Heart right ventricle (tissue), 16 donors: ENCODE results near the gene STAT4. TPM values are rescaled to one million over a fixed set of nuclear protein-coding genes. Genes with fewer than 3 reads are reported as not detected.

Experiments used
- ATAC-seq, 8 donors: fragments of 200-7000 bp; cut with Tn5 transposase; one replicate each; pipeline ENCODE4 v1.9.1; 2020; ENCODE audit warnings: mild to moderate bottlenecking in 8 of 8, moderate library complexity in 8 of 8, moderate number of reproducible peaks in 1 of 8
- DNase-seq, 2 donors: peaks; one replicate each; pipeline ENCODE4 v3.0.0-alpha.2; 2020
- H3K27ac ChIP-seq, 10 donors: fragments of 200-600 bp; sonication (generic) in 2 of 10; one replicate each; pipeline versions ENCODE4 v1.5.0 to v1.8.0; 2020 to 2022; ENCODE audit warnings: mild to moderate bottlenecking in 3 of 10
- H3K27me3 ChIP-seq, 7 donors: fragments of 200-600 bp; one replicate each; pipeline ENCODE4 v1.8.0; 2021 to 2022; ENCODE audit warnings: mild to moderate bottlenecking in 2 of 7
- H3K36me3 ChIP-seq, 9 donors: fragments of 200-600 bp; sonication (generic) in 1 of 9; one replicate each; pipeline versions ENCODE4 v1.5.0 to v1.8.0; 2020 to 2022; ENCODE audit warnings: mild to moderate bottlenecking in 2 of 9
- H3K4me1 ChIP-seq, 9 donors: fragments of 200-600 bp; sonication (generic) in 1 of 9; one replicate each; pipeline versions ENCODE4 v1.5.0 to v1.8.0; 2020 to 2022; ENCODE audit warnings: mild to moderate bottlenecking in 4 of 9
- H3K4me3 ChIP-seq, 10 donors: fragments of 200-600 bp; sonication (generic) in 2 of 10; one replicate each; pipeline versions ENCODE4 v1.5.0 to v1.8.0; 2020 to 2022; ENCODE audit warnings: mild to moderate bottlenecking in 7 of 10, moderate library complexity in 2 of 10
- H3K9me3 ChIP-seq, 11 donors: fragments of 200-600 bp in 10 of 11; sonication (generic) in 2 of 11; one replicate each; pipeline versions ENCODE4 v1.5.0 to v1.8.0; 2013 to 2022; ENCODE audit warnings: mild to moderate bottlenecking in 2 of 11, control low read depth in 1 of 11, moderate library complexity in 1 of 11
- WGBS, 2 donors: extraction: QIAGEN DNeasy Blood & Tissue Kit; methylation state at CpG; one replicate each; pipeline ENCODE4 v1.1.7; 2013; ENCODE audit warnings: inconsistent platforms in 1 of 2; 5-methylcytosine and 5-hydroxymethylcytosine counted together
- intact Hi-C, 10 donors: fragments of 100-400 bp; cut with DNase I; formaldehyde crosslinking; loops; one replicate each; pipeline versions ENCODE4 v1.11.1 to v1.14.2; 2022
- long read RNA-seq, 3 donors: library from polyadenylated mRNA; unstranded; transcript quantifications; one replicate each; pipeline ENCODE4 v2.0.0, GENCODE V29; 2020 to 2021
- polyA plus RNA-seq, 2 donors: library from polyadenylated mRNA; stranded (reverse); fragments of 200-250 nt; gene quantifications; one replicate each; pipeline ENCODE4 v1.2.3, GENCODE V29; 2013
- total RNA-seq, 10 donors: library from RNA; stranded (reverse); fragmentation: NEBNext Ultra II Directional in 3 of 10; extraction: Animal tissue kit (Norgen Biotek cat#: 25700) in 3 of 10; gene quantifications; one replicate each; pipeline versions ENCODE4 v1.2.1 to v1.2.4, GENCODE V29; 2021 to 2023
- TF ChIP-seq, protein P1 (sequence below), 9 donors: fragments of 200-600 bp; sonication (generic) in 2 of 9; IDR thresholded peaks; one replicate each; pipeline versions ENCODE4 v1.5.0 to v1.8.0; 2021 to 2022; ENCODE audit warnings: antibody characterized with exemption in 9 of 9, mild to moderate bottlenecking in 5 of 9, moderate library complexity in 1 of 9
- donor health status: Arrhythmogenic right ventricular cardiomyopathy.
- donor health status: ischemic (EF 13 %, LVEDD 7.1; RV severe dilation, severe dysfunction).
- donor health status: healthy with polysubstance abuse.
- donor health status: DM: no; HTN: yes; CAD: no.
- donor health status: DM: no; HTN: no; CAD: no.
- donor health status: ischemic (EF 25% LVEDD 6.9; RV normal size, moderate dysfunction).
- donor health status: ischemic (EF 25% LVEDD 5.7; RV mildly dilated, moderate dysfunction).
- donor health status: healthy.
- donor health status: DM: yes; HTN: yes; CAD: no.
- donor health status: Ischemic cardiomyopathy.
- donor health status: ischemic (EF 35%, LVEDD 5.7; RV mildly dilated, moderate dysfunction).
- donor health status: nonischemic (EF 11% LVEDD 7.7; RV severe dilation, severe dysfunction).
- donor health status: DM: yes; HTN: yes; CAD: no.
- donor health status: PGD.
- donor health status: ischemic (EF 29% LVEDD 5.4; RV normal size, mild dysfunction).
- donor health status: nonischemic (EF 23%, LVEDD 6.1; RV moderate dilation, normal function).

STAT4 gene
- 1 to 10 TPM in 8 of 10 donors, under 1 TPM in 2; 0.52 to 9.4 (median 2.2) TPM for total RNA-seq
- 1 to 10 TPM in 1 of 2 donors, under 1 TPM in 1; 0.52 to 2.2 TPM for polyA plus RNA-seq
- long read RNA-seq, donor 1, partial matches to known transcripts: 0 of 2 reads
- long read RNA-seq, donor 1, other reads (novel, unspliced or antisense): 2 of 2 reads
- long read RNA-seq, donor 2, partial matches to known transcripts: 1 of 1 reads
- long read RNA-seq, donor 2, other reads (novel, unspliced or antisense): 0 of 1 reads
- long read RNA-seq, donor 3: 0 reads

DNA sequence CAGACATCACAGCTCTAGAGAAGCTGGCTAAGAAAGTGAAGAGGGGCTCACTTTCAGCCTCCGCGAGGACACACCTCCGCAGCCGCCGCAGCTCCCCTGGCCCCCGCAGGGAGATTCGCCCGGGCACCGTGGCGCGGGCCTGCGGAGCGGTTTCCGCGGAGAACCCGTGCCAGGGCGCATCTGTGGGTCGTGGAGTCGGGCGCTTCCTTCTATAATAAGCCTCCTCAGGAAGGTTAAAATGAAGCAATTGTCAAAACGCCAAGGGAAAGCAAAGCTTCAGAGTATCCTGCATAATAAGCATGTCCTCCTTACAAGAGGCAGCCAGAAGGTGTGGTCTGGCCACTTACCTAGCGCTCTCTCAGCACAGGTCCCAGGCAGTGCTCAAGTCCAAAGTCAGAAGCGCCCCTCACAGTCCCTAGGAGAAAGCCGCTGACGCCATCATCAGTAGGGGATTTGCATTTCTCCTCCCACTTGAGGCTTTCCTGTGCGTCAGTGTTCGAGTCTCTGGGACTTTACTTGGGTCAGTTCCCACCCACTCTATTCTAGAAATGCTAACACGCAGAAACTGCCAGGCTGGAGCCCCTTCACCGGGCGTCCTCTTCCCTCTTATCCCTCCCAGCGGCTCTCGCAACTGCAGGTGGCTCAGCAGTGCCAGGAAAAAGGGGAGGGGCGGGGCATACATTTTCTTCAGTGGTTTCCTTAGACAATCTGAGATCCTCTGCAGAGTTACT lies at the start of gene STAT4:
STAT4 (minus strand) TSS at position 395 of the 731 bp plus-strand sequence. CDS start 2,791 bp downstream, outside the sequence.
- Histone ChIP-seq H3K4me1 (peaks cover 0 to 24% (median 4%) of the 10 kb centered on the region in 9 donors), H3K4me3 (peak within 1 kb of the TSS; percentile 37 to 66 (median 53)), H3K36me3 (peaks cover 0 to 16% (median 0%) of the 10 kb centered on the region in 9 donors), H3K27ac (peak within 1 kb of the TSS in 4 of 10 donors; percentile 2 to 84 (median 59)), H3K9me3 (no peaks in the 10 kb centered on the region), H3K27me3 (no peaks in the 10 kb centered on the region)
- DNase-seq (peak; percentile 19 to 29), ATAC-seq (peak in 7 of 8 donors; percentile 57 to 86 (median 80))
- intact Hi-C loops: loop anchor here in 4 of 10 donors (5.0 to 10.0 kb wide), 3 partner anchors 96 to 366 kb away; no protein-coding TSS in a partner anchor
- WGBS, 2 donors: 6% methylated on average over 33 of the region's 33 CpGs
- TF ChIP-seq, protein P1, sequence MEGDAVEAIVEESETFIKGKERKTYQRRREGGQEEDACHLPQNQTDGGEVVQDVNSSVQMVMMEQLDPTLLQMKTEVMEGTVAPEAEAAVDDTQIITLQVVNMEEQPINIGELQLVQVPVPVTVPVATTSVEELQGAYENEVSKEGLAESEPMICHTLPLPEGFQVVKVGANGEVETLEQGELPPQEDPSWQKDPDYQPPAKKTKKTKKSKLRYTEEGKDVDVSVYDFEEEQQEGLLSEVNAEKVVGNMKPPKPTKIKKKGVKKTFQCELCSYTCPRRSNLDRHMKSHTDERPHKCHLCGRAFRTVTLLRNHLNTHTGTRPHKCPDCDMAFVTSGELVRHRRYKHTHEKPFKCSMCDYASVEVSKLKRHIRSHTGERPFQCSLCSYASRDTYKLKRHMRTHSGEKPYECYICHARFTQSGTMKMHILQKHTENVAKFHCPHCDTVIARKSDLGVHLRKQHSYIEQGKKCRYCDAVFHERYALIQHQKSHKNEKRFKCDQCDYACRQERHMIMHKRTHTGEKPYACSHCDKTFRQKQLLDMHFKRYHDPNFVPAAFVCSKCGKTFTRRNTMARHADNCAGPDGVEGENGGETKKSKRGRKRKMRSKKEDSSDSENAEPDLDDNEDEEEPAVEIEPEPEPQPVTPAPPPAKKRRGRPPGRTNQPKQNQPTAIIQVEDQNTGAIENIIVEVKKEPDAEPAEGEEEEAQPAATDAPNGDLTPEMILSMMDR (IDR thresholded peaks at IDR 0.05): no peak

GRCh38 chr2:191199929-191200512 lies 49.2 kb upstream of the STAT4 start:
- WGBS, 2 donors: 96 to 98% methylated on average over 6 of the region's 6 CpGs
- Histone ChIP-seq H3K4me1 (peaks cover 0 to 32% (median 9%) of the 10 kb centered on the region in 9 donors), H3K27ac (no peak overlapping the region), H3K27me3 (no peaks in the 10 kb centered on the region), H3K36me3 (no peaks in the 10 kb centered on the region), H3K9me3 (peaks cover 0 to 6% (median 0%) of the 10 kb centered on the region in 11 donors), H3K4me3 (no peak overlapping the region)
- no peak for DNase-seq
- ATAC-seq: no peak
- TF ChIP-seq, protein P1 (IDR thresholded peaks at IDR 0.05): no peak
- intact Hi-C loops: loop anchor here in 1 of 10 donors (2.0 kb wide), 1 partner anchor 37 kb away; no protein-coding TSS in a partner anchor

GRCh38 chr2:191198271-191198670 lies 47.5 kb upstream of the STAT4 start:
- intact Hi-C loops: no loop called here
- Histone ChIP-seq H3K27me3 (no peaks in the 10 kb centered on the region), H3K36me3 (no peaks in the 10 kb centered on the region), H3K4me1 (peaks cover 0 to 35% (median 9%) of the 10 kb centered on the region in 9 donors), H3K4me3 (no peak overlapping the region), H3K9me3 (peaks cover 0 to 5% (median 0%) of the 10 kb centered on the region in 11 donors), H3K27ac (no peak overlapping the region)
- TF ChIP-seq, protein P1 (IDR thresholded peaks at IDR 0.05): no peak
- DNase-seq (no peak), ATAC-seq (no peak)
- WGBS, 2 donors: 95 to 97% methylated on average over 4 of the region's 4 CpGs

DNA sequence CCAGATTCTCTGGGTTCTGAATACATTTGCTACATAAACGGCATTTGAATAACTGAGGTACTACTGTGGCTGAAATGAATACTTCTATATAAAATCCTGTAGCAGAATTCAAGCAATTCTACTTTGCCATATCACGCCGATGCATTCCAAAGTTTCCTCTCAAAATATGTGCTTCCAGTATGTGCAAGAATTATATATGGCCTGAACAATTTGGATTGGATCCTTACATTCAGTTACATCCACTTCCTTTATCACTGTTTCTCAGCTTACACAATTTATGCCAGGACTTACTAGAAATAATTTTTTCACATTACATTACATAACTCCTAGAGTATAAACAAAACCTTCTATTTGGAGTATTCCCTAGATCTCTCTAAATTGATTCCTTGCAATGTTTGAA lies 46.3 kb upstream of the STAT4 start:
- H3K4me1 ChIP-seq: peaks cover 0 to 27% (median 0%) of the 10 kb centered on the region in 9 donors
- 91 to 93% methylated on average over 3 of the region's 3 CpGs for WGBS, 2 donors
- intact Hi-C loops: no loop called here
- H3K36me3 ChIP-seq: no peaks in the 10 kb centered on the region
- DNase-seq: no peak
- TF ChIP-seq, protein P1 (IDR thresholded peaks at IDR 0.05): no peak
- no peak overlapping the region for H3K27ac ChIP-seq
- H3K9me3 ChIP-seq: no peaks in the 10 kb centered on the region
- no peak for ATAC-seq
- H3K4me3 ChIP-seq: no peak overlapping the region
- no peaks in the 10 kb centered on the region for H3K27me3 ChIP-seq
